Glutamatergic neuron (in vitro differentiated cells): ENCODE measurements around the gene ARPC1A. TPM values are rescaled to one million over a fixed set of nuclear protein-coding genes. Genes with fewer than 3 reads are reported as not detected.
"Not testable (repeated sequence)": the region's sequence is repeated elsewhere in the genome, so short reads cannot be mapped to it uniquely, and the experiment has no call there.

Source experiments
- DNase-seq: peaks from one replicate; pipeline ENCODE4 v3.0.0; 2022
- H3K27ac Mint-ChIP-seq: one replicate; pipeline ENCODE4 v1.8.0; 2020; ENCODE audit warnings: mild to moderate bottlenecking, mixed read lengths, inconsistent platforms; ENCODE audit not compliant: unreplicated experiment
- H3K27me3 Mint-ChIP-seq: one replicate; pipeline ENCODE4 v1.8.0; 2020; ENCODE audit warnings: mild to moderate bottlenecking, moderate library complexity, mixed read lengths, inconsistent platforms; ENCODE audit not compliant: unreplicated experiment
- H3K36me3 Mint-ChIP-seq: one replicate; pipeline ENCODE4 v1.8.0; 2020; ENCODE audit warnings: mild to moderate bottlenecking, mixed read lengths, inconsistent platforms; ENCODE audit not compliant: unreplicated experiment
- H3K4me1 Mint-ChIP-seq: one replicate; pipeline ENCODE4 v1.8.0; 2020; ENCODE audit warnings: mild to moderate bottlenecking, low read depth, mixed read lengths, inconsistent platforms; ENCODE audit not compliant: unreplicated experiment
- H3K4me3 Mint-ChIP-seq: one replicate; pipeline ENCODE4 v1.8.0; 2020; ENCODE audit warnings: mild to moderate bottlenecking, mixed read lengths, inconsistent platforms; ENCODE audit not compliant: unreplicated experiment
- H3K9me3 Mint-ChIP-seq: one replicate; pipeline ENCODE4 v1.8.0; 2020; ENCODE audit warnings: mild to moderate bottlenecking, moderate library complexity, mixed read lengths, inconsistent platforms; ENCODE audit not compliant: unreplicated experiment
- long read RNA-seq: library from polyadenylated mRNA; unstranded; transcript quantifications from one replicate; pipeline ENCODE4 v2.0.0, GENCODE V29; 2020; ENCODE audit not compliant: unreplicated experiment
- total RNA-seq: library from RNA; stranded (reverse); fragmentation: NEBNext Ultra II Directional; extraction: Animal tissue kit (Norgen Biotek cat#: 25700); gene quantifications from one replicate; pipeline ENCODE4 v1.2.1, GENCODE V29; 2021; ENCODE audit not compliant: unreplicated experiment
- TF ChIP-seq, protein P1 (sequence below): fragments of 200-600 bp; sonication (generic); IDR thresholded peaks from one replicate; pipeline ENCODE4 v1.5.0; 2021; ENCODE audit not compliant: partially characterized antibody, unreplicated experiment

ARPC1A gene
- 173 TPM for total RNA-seq
- long read RNA-seq, transcript ARPC1A-201 (10 exons, 1,565 nt), result major isoform, 328 of 360 reads
- long read RNA-seq, partial matches to known transcripts, result 14 of 360 reads
- long read RNA-seq, other reads (novel, unspliced or antisense), result 18 of 360 reads

DNA sequence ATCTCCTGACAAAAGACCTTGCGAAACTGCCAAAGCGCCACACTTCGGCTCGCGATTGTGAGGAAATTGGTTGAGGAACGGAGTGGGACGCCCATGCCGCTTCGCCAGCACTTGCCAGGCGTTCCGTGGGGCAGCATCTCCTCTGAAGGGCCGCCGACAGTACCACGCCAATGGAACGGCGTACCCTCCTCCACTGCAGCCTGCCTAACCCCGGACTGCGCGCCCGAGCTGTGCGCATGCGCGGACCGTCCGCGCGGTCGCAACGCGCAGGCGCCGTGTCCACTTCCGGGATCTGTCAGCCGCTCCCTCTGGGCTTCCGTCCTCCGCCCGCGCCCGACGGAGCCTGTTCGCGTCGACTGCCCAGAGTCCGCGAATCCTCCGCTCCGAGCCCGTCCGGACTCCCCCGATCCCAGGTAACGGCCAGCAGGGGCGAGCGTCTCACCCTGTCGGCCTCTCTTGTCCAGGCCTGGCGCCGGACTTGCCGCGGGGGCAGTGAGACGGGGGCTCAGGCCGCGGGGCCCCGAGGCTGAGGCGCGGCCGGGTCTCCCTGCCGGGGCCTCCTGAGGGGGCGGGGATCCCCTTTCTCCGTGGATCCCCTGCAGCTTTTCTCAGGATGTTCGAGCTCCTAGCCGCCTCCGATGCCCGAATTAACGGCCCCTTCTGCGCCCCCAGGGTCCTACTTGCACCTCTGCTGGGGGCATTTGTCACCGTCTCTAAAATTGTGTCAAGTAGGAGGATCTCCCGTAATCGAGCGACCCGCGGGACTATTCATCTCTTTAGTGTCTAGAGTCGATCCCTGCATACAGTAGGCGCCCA lies at the start of gene ARPC1A:
ARPC1A (plus strand) TSS at position 307 of the 816 bp plus-strand sequence. CDS start 7,456 bp downstream, outside the sequence.
- TF ChIP-seq, protein P1, sequence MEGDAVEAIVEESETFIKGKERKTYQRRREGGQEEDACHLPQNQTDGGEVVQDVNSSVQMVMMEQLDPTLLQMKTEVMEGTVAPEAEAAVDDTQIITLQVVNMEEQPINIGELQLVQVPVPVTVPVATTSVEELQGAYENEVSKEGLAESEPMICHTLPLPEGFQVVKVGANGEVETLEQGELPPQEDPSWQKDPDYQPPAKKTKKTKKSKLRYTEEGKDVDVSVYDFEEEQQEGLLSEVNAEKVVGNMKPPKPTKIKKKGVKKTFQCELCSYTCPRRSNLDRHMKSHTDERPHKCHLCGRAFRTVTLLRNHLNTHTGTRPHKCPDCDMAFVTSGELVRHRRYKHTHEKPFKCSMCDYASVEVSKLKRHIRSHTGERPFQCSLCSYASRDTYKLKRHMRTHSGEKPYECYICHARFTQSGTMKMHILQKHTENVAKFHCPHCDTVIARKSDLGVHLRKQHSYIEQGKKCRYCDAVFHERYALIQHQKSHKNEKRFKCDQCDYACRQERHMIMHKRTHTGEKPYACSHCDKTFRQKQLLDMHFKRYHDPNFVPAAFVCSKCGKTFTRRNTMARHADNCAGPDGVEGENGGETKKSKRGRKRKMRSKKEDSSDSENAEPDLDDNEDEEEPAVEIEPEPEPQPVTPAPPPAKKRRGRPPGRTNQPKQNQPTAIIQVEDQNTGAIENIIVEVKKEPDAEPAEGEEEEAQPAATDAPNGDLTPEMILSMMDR, result peak; percentile 28
- H3K27ac Mint-ChIP-seq, result peak within 1 kb of the TSS; percentile 84
- peak; percentile 92 for DNase-seq
- H3K4me1 Mint-ChIP-seq, result peaks cover 8% of the 10 kb centered on the region
- no peaks in the 10 kb centered on the region for H3K36me3 Mint-ChIP-seq
- H3K4me3 Mint-ChIP-seq, result peak within 1 kb of the TSS; percentile 96
- peaks cover 9% of the 10 kb centered on the region for H3K9me3 Mint-ChIP-seq
- peaks cover 9% of the 10 kb centered on the region for H3K27me3 Mint-ChIP-seq

DNA sequence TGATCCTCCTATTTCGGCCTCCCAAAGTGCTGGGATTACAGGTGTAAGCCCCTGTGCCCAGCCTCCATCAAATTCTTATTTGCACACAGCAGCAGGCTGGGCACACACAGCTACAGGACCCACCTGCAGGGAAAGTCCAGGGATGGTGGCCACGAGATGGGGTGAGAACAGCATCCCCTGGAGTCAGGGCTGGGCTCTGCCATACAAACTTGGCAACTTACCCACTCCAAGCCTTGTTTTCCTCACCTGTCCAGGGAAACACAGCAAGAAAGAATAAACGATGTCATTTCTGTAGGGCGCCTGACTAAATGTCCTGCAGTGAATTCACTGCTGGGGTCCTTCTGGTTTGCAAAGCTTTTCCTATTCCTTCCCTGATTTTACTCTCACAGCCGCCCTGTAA lies 47.5 kb upstream of the ARPC1A start:
- Mint-ChIP-seq H3K27me3 (peaks cover 2% of the 10 kb centered on the region), H3K4me1 (no peaks in the 10 kb centered on the region), H3K36me3 (no peaks in the 10 kb centered on the region), H3K4me3 (no peak overlapping the region), H3K27ac (no peak overlapping the region), H3K9me3 (no peaks in the 10 kb centered on the region)
- TF ChIP-seq, protein P1, result no peak
- no peak for DNase-seq

DNA sequence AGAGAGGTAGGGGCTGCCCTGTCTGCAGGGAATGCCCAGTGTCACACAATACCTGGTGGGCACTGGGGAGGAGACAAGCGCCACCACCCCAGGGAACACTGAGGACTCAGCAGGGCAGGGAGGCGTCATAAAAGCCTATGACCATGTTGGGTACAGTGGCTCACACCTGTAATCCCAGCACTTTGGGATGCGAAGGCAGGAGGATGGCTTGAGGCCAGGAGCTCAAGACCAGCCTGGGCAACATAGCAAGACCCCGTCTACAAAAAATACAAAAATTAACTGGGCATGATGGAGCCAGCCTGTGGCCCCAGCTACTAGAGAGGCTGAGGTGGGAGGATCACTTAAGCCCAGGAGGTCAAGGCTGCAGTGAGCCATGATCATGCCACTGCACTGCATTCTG lies 41.5 kb upstream of the ARPC1A start:
- H3K9me3 Mint-ChIP-seq, H3K4me3 Mint-ChIP-seq, H3K27me3 Mint-ChIP-seq, DNase-seq, H3K4me1 Mint-ChIP-seq, H3K27ac Mint-ChIP-seq, H3K36me3 Mint-ChIP-seq: not testable (repeated sequence)

DNA sequence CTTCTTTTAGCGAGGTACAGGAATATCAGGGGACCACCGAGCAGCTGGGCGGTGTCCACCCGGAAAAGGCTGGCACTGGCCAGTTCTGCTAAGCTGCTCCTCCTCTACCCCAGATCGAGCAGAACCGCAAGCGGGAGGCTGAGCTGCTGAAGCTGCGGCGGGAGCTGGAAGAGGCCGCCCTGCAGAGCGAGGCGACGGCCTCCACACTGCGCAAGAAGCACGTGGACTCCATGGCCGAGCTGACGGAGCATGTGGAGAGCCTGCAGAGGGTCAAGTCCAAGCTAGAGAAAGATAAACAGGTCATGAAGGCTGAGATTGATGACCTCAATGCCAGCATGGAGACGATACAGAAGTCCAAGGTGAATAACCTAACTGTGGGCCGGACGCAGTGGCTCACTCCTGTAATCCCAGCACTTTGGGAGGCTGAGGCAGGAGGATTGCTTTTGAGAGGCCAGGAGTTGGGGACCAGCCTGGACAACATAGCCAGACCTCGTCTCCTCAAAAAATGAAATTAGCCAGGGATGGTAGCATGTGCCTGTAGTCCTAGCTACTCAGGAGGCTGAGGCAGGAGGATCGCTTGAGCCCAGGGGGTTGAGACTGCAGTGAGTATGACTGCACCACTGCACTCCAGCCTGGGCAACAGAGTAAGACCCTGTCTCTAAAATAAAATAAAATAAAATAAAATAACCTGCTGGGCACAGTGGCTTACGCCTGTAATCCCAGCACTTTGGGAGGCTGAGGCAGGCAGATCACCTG lies 37.7 kb upstream of the ARPC1A start:
- H3K4me1 Mint-ChIP-seq, result no peaks in the 10 kb centered on the region
- no peak for DNase-seq
- H3K9me3 Mint-ChIP-seq, result no peaks in the 10 kb centered on the region
- peaks cover 3% of the 10 kb centered on the region for H3K27me3 Mint-ChIP-seq
- no peak overlapping the region for H3K27ac Mint-ChIP-seq
- H3K36me3 Mint-ChIP-seq, result peaks cover 5% of the 10 kb centered on the region
- no peak overlapping the region for H3K4me3 Mint-ChIP-seq
- TF ChIP-seq, protein P1, result no peak

DNA sequence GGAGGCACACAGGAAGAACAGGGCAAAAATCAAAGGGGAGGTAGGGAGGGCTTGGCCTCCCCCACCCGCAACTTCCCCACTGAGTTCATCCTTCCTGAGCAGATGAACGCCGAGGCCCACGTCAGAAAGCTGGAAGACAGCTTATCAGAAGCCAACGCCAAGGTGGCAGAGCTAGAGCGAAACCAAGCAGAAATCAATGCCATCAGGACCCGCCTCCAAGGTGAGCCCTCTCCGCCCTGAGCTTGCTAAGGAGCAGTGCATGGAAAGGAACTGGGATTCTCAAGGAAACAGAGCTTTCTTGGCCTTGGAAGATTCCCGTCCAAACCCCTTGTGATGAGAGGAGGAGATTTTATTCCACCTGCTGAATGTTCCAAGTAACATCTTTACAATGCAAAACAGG lies 36.5 kb upstream of the ARPC1A start:
- no peak overlapping the region for H3K27ac Mint-ChIP-seq
- DNase-seq, result no peak
- H3K4me1 Mint-ChIP-seq, result no peaks in the 10 kb centered on the region
- peaks cover 5% of the 10 kb centered on the region for H3K36me3 Mint-ChIP-seq
- TF ChIP-seq, protein P1, result no peak
- H3K9me3 Mint-ChIP-seq, result no peaks in the 10 kb centered on the region
- H3K27me3 Mint-ChIP-seq, result peaks cover 3% of the 10 kb centered on the region
- no peak overlapping the region for H3K4me3 Mint-ChIP-seq

DNA sequence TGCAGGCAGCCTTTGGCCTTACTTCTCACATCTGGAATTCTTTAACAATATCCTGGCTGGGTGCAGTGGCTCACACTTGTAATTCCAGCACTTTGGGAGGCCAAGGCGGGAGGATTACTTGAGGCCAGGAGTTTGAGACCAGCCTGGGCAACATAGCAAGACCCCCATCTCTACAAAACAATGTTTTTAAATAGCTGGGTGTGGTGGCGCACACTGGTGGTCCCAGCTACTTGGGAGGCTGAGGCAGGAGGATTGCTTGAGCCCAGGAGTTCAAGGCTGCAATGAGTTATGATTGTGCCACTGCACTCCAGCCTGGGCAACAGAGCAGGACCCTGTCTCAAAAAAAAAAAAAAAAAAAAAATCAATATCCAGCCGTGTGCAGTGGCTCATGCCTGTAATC lies 35.5 kb upstream of the ARPC1A start:
- not testable (repeated sequence) for H3K27me3 Mint-ChIP-seq, DNase-seq, H3K27ac Mint-ChIP-seq, H3K4me3 Mint-ChIP-seq, H3K4me1 Mint-ChIP-seq, H3K9me3 Mint-ChIP-seq, H3K36me3 Mint-ChIP-seq
